SU-DHL-6 (cell line): ENCODE data around the gene TRDN.
"Not testable (repeated sequence)": the region's sequence is repeated elsewhere in the genome, so short reads cannot be mapped to it uniquely, and the experiment has no call there.

Experiments used
- H2AFZ ChIP-seq: fragments of 200-600 bp; sonication (generic); 2 replicates; pipeline ENCODE4 v1.6.1; 2014; ENCODE audit warnings: low read depth, mild to moderate bottlenecking, moderate library complexity, mixed read lengths, antibody characterized with exemption, low read length; ENCODE audit not compliant: severe bottlenecking
- H3F3A ChIP-seq: fragments of 200-600 bp; shearing (Covaris generic); 2 replicates; pipeline ENCODE4 v1.6.0; 2016; ENCODE audit warnings: antibody characterized with exemption, mild to moderate bottlenecking; ENCODE audit not compliant: insufficient read depth
- H3K27ac ChIP-seq: fragments of 200-600 bp; sonication (generic); 2 replicates; pipeline ENCODE4 v1.5.1; 2016; ENCODE audit warnings: low read depth, mild to moderate bottlenecking, low read length, moderate library complexity, mixed read lengths
- H3K27me3 ChIP-seq: fragments of 200-600 bp; sonication (generic), shearing (Covaris generic); 2 replicates; pipeline ENCODE4 v1.6.0; 2014; ENCODE audit warnings: mild to moderate bottlenecking, low read length
- H3K36me3 ChIP-seq: fragments of 200-600 bp; sonication (generic); 2 replicates; pipeline ENCODE4 v1.6.1; 2014; ENCODE audit warnings: mild to moderate bottlenecking, low read length, mixed read lengths
- H3K4me2 ChIP-seq: fragments of 300-600, 200-600 bp; shearing (Covaris generic), sonication (generic); 2 replicates; pipeline ENCODE4 v1.6.0; 2014; ENCODE audit warnings: low read length, low read depth, mild to moderate bottlenecking; ENCODE audit not compliant: poor library complexity, severe bottlenecking
- H3K4me3 ChIP-seq: fragments of 200-600 bp; sonication (generic); 2 replicates; pipeline ENCODE4 v1.5.1; 2014; ENCODE audit warnings: antibody characterized with exemption, low read length, mild to moderate bottlenecking, mixed read lengths; ENCODE audit not compliant: insufficient read depth, poor library complexity, severe bottlenecking
- H3K79me2 ChIP-seq: fragments of 200-600 bp; sonication (generic); 2 replicates; pipeline ENCODE4 v1.6.1; 2014; ENCODE audit warnings: mild to moderate bottlenecking, low read length, moderate library complexity; ENCODE audit not compliant: insufficient read depth
- H3K9ac ChIP-seq: fragments of 200-600 bp; sonication (generic); 2 replicates; pipeline ENCODE4 v1.7.0; 2014; ENCODE audit warnings: mild to moderate bottlenecking, low read length
- H3K9me2 ChIP-seq: fragments of 200-600 bp; sonication (generic); replicated peaks from 2 replicates; pipeline ENCODE4 v1.6.1; 2014; ENCODE audit warnings: low read length; ENCODE audit not compliant: insufficient read depth
- H3K9me3 ChIP-seq: fragments of 200-600 bp; sonication (generic); 2 replicates; pipeline ENCODE4 v1.6.1; 2014; ENCODE audit warnings: low read length, mixed read lengths; ENCODE audit not compliant: insufficient read depth
- H4K20me1 ChIP-seq: fragments of 200-600 bp; sonication (generic); 2 replicates; pipeline ENCODE4 v1.6.1; 2014; ENCODE audit warnings: low read depth, mild to moderate bottlenecking, antibody characterized with exemption, low read length, moderate library complexity, mixed read lengths
- CTCF ChIP-seq: fragments of 200-600 bp; sonication (generic); IDR thresholded peaks from one replicate; pipeline ENCODE4 v1.5.1; 2017; ENCODE audit warnings: antibody characterized with exemption, mild to moderate bottlenecking, low read length, moderate library complexity; ENCODE audit not compliant: insufficient read depth, poor library complexity, severe bottlenecking
- EZH2phosphoT487 ChIP-seq: fragments of 200-600 bp; sonication (generic), shearing (Covaris generic); conservative IDR thresholded peaks from 2 replicates; pipeline ENCODE4 v1.6.1; 2018; ENCODE audit warnings: mild to moderate bottlenecking, antibody characterized with exemption, low read length, moderate library complexity, mixed read lengths

The TRDN gene

DNA sequence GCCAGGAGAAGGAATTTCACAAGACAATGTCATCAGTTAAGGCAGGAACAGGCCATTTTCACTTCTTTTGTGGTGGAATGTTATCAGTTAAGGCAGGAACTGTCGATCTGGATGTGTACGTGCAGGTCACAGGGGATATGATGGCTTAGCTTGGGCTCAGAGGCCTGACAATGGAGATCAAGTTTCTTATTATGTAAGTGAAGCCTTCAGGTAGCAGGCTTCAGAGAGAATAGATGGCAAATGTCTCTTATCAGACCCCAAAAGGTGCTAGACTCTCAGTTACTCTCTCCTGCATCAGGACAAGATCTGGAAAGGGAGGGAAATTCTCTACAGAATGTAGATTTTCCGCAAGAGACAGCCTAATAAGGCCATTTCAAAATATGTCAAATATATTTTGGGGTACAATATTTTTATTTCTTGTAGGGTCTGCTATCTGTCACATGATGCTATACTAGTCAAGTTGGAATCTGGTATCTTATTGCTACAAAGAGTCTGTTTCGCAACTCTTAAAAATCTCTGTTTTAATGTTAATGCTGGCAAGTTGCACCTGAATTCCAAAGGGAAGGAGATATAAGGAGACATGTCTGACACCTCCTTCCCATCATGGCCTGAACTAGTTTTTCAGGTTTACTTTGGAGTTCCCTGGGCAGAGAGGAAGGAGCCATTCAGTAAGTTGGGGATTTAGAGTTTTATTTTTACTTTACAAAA is 48.8 kb downstream of the TRDN start:
- no peaks in the 10 kb centered on the region for H3K9me2 ChIP-seq
- H3K27ac ChIP-seq: no peak overlapping the region
- H3K4me2 ChIP-seq: no peak overlapping the region
- H2AFZ ChIP-seq: no peak overlapping the region
- no peaks in the 10 kb centered on the region for H3K79me2 ChIP-seq
- H4K20me1 ChIP-seq: no peaks in the 10 kb centered on the region
- H3K4me3 ChIP-seq: no peak overlapping the region
- H3K36me3 ChIP-seq: no peaks in the 10 kb centered on the region
- H3K27me3 ChIP-seq: no peaks in the 10 kb centered on the region
- no peaks in the 10 kb centered on the region for H3F3A ChIP-seq
- no peaks in the 10 kb centered on the region for H3K9me3 ChIP-seq
- no peak overlapping the region for H3K9ac ChIP-seq
- TF ChIP-seq EZH2phosphoT487: no peak
- no peak for TF ChIP-seq CTCF

GRCh38 chr6:123587407-123587806 is 49.3 kb downstream of the TRDN start:
- not testable (repeated sequence) for H3K9me3 ChIP-seq, H3F3A ChIP-seq, H3K4me3 ChIP-seq, H2AFZ ChIP-seq, H3K4me2 ChIP-seq, H3K27ac ChIP-seq, H3K27me3 ChIP-seq, H3K9me2 ChIP-seq, H3K79me2 ChIP-seq, H3K9ac ChIP-seq, H3K36me3 ChIP-seq, H4K20me1 ChIP-seq

- no peak overlapping the region for H2AFZ ChIP-seq
- no peak overlapping the region for H3K27ac ChIP-seq
- H4K20me1 ChIP-seq: no peaks in the 10 kb centered on the region
- TF ChIP-seq CTCF (no peak), EZH2phosphoT487 (no peak)
- no peak overlapping the region for H3K4me2 ChIP-seq
- H3K36me3 ChIP-seq: no peaks in the 10 kb centered on the region
- no peak overlapping the region for H3K9ac ChIP-seq
- H3K4me3 ChIP-seq: no peak overlapping the region
- no peaks in the 10 kb centered on the region for H3K27me3 ChIP-seq
- no peaks in the 10 kb centered on the region for H3K9me2 ChIP-seq
- H3K9me3 ChIP-seq: no peaks in the 10 kb centered on the region
- H3K79me2 ChIP-seq: no peaks in the 10 kb centered on the region
- no peaks in the 10 kb centered on the region for H3F3A ChIP-seq
Observed at GRCh38 chr6:123580331-123580730, 56.4 kb downstream of the TRDN start.

DNA sequence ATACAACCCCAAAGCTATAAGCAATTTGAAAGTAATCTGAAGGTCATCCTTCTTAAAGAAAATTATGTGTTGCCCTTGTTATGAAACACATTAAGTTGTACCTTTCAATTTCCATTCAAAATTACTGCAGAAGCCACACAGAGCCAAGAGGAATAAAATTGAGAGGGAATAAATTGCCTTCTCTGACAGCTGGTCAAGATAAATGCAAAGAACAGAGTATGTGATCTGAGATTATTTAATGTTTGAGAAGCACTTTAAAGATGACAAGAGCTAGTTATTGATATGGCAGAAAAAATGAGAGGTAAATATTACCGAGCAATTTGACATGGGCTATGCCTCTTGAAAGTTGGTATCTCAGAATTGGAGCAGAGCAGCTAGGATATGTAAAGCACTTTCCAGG is 61.6 kb downstream of the TRDN start:
- Histone ChIP-seq H3K79me2 (no peaks in the 10 kb centered on the region), H3K27me3 (no peaks in the 10 kb centered on the region), H4K20me1 (no peaks in the 10 kb centered on the region), H3K27ac (no peak overlapping the region), H3K4me3 (no peak overlapping the region), H3K9ac (no peak overlapping the region), H3F3A (no peaks in the 10 kb centered on the region), H2AFZ (no peak overlapping the region), H3K9me2 (no peaks in the 10 kb centered on the region), H3K9me3 (no peaks in the 10 kb centered on the region), H3K36me3 (no peaks in the 10 kb centered on the region), H3K4me2 (no peak overlapping the region)
- TF ChIP-seq CTCF: no peak
- no peak for TF ChIP-seq EZH2phosphoT487
